ENCODE results near the gene USF3. TPM values are rescaled to one million over a fixed set of nuclear protein-coding genes. Genes with fewer than 3 reads are reported as not detected.

USF3 gene
- total and polyA plus RNA-seq, 9 of the 15 experiments (the other 6 are each of a cell fraction or from before 2014, with no cell fraction given) = 1.4 to 6.9 (median 3.1) TPM

DNA sequence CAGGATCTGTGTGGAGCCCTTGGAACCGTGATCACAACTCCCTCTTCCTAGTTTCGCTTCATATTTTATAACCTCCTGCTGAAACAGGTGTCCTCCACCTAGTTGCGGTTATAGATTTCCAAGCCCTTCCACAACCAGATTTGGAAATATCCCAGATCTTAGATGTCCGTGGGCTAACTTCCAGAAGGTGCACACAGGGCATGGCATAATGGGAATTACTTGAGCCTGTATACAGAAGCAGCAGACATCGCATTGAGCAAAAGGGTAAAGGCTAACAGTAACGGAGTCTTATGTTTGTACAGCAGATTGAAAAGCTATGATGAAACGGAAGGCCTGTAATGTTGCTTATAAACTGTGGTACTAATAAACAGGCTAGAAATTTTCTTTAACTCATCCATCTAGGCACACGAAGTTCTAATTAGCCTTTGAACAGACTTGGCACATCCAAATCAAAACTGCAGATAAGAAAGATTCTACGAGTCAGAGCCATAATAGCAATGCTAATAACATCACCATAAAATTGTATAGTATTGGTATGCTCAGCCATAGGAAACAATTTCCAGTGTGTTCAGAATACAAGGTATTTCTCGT lies 1.2 kb upstream of the USF3 start:
- Histone ChIP-seq H3K36me3 (ENCODE audit: control insufficient read depth, insufficient read depth, low read length) (no peaks in the 10 kb centered on the region), H3K9ac (ENCODE audit: insufficient read depth in 1 of 2, low read depth in 2 of 2, low read length in 2 of 2) (peak overlapping the region; percentile 80 to 85), H3K4me3 (peak overlapping the region; percentile 47), H2AFZ (ENCODE audit: low read depth, low read length) (peak overlapping the region; percentile 90), H4K20me1 (replicated peaks; ENCODE audit: control insufficient read depth, insufficient read depth, low read length) (no peaks in the 10 kb centered on the region), H3K27ac (ENCODE audit: extremely low read depth, low read depth, low read length) (peak overlapping the region; percentile 77; the same call in 2 of the 3 replicates), H3K4me1 (replicated peaks in 1 of 2; ENCODE audit: control insufficient read depth in 2 of 2, insufficient read depth in 2 of 2, low read length in 2 of 2) (peaks cover 0 to 5% of the 10 kb centered on the region in 2 experiments; a peak in 2 of 5 replicates), H3K79me2 (ENCODE audit: control insufficient read depth, insufficient read depth, low read length) (peaks cover 14% of the 10 kb centered on the region; the same call in 2 of the 3 replicates), H3K9me3 (replicated peaks; ENCODE audit: control insufficient read depth, insufficient read depth, low read depth, low read length) (no peaks in the 10 kb centered on the region), H3K4me2 (ENCODE audit: insufficient read depth, low read length) (peak overlapping the region; percentile 92), H3K27me3 (ENCODE audit: control insufficient read depth in 2 of 2, insufficient read depth in 2 of 2, low read length in 2 of 2) (no peaks in the 10 kb centered on the region), H3K9me1 (ENCODE audit: control insufficient read depth, insufficient read depth, low read length) (no peaks in the 10 kb centered on the region)
- CTCF ChIA-PET (ENCODE audit: low intra/inter-chr PET ratio) = no interaction called here
- TF ChIP-seq HSF4 (CRISPR knock-in tag; IDR thresholded peaks at IDR 0.05; ENCODE audit: borderline replicate concordance) (no peak), RBM17 (IDR thresholded peaks at IDR 0.05; ENCODE audit: borderline replicate concordance, low read depth, low read length) (no peak), DEAF1 (CRISPR knock-in tag; IDR thresholded peaks at IDR 0.05) (no peak), ZZZ3 (IDR thresholded peaks at IDR 0.05) (no peak), ZNF436 (CRISPR knock-in tag; IDR thresholded peaks at IDR 0.05) (no peak), SMARCC2 (IDR thresholded peaks at IDR 0.05; ENCODE audit: low read depth) (no peak), ZNF707 (CRISPR knock-in tag; conservative IDR thresholded peaks at IDR 0.05) (no peak), MTA2 (IDR thresholded peaks at IDR 0.05; ENCODE audit: low read depth) (no peak), LARP7 (IDR thresholded peaks at IDR 0.05) (no peak), ZNF764 (CRISPR knock-in tag; IDR thresholded peaks at IDR 0.05; ENCODE audit: low read depth) (no peak), HNRNPL (IDR thresholded peaks at IDR 0.05; ENCODE audit: low read depth, low read length) (no peak), FOXA1 (IDR thresholded peaks at IDR 0.05; ENCODE audit: borderline replicate concordance) (no peak), TFAM (CRISPR knock-in tag; conservative IDR thresholded peaks at IDR 0.05) (no peak), SIRT6 (IDR thresholded peaks at IDR 0.05; ENCODE audit: low read depth, low read length) (no peak), SIX5 (IDR thresholded peaks at IDR 0.05; ENCODE audit: borderline replicate concordance in 1 of 2, insufficient read depth in 1 of 2, low read depth in 1 of 2, low read length in 2 of 2) (no peak), ZNF134 (CRISPR knock-in tag; conservative IDR thresholded peaks at IDR 0.05) (no peak)
- TF ChIP-seq, protein P1, sequence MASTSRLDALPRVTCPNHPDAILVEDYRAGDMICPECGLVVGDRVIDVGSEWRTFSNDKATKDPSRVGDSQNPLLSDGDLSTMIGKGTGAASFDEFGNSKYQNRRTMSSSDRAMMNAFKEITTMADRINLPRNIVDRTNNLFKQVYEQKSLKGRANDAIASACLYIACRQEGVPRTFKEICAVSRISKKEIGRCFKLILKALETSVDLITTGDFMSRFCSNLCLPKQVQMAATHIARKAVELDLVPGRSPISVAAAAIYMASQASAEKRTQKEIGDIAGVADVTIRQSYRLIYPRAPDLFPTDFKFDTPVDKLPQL (IDR thresholded peaks at IDR 0.05; ENCODE audit: extremely low read depth, insufficient read length) = no peak
- TF ChIP-seq, protein P2, sequence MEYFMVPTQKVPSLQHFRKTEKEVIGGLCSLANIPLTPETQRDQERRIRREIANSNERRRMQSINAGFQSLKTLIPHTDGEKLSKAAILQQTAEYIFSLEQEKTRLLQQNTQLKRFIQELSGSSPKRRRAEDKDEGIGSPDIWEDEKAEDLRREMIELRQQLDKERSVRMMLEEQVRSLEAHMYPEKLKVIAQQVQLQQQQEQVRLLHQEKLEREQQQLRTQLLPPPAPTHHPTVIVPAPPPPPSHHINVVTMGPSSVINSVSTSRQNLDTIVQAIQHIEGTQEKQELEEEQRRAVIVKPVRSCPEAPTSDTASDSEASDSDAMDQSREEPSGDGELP (CRISPR knock-in tag; IDR thresholded peaks at IDR 0.05; ENCODE audit: borderline replicate concordance) = no peak
- intact Hi-C loops (cut with micrococcal nuclease) (loop anchor here (2.0 kb wide), 1 partner anchor 49 kb away; the partner anchor contains the start of genes ATP6V1A and NAA50), in situ Hi-C loops (cut with MboI) (no loop called here)
- POLR2A ChIA-PET = no interaction called here
- BruUV-seq (replicated peaks) = no TSS peak
- ATAC-seq = no peak
- DNase-seq (ENCODE audit: extremely low read depth in 1 of 4, low spot score in 3 of 4) = no peak
- 2% methylated on average over 10 of the region's 10 CpGs for WGBS (ENCODE audit: insufficient coverage, low coverage, missing lambda C conversion rate)
- no peak for FAIRE-seq
